IMR-90 (cell line): ENCODE measurements around the gene KLHL25.

Source experiments
- BHLHE40 ChIP-seq: fragments of 150-350 bp; IDR thresholded peaks from 2 replicates; pipeline ENCODE4 v1.6.1; 2016; ENCODE audit warnings: mild to moderate bottlenecking, low read depth, low read length
- CEBPB ChIP-seq: IDR thresholded peaks from 2 replicates; pipeline ENCODE4 v1.6.1; 2012; ENCODE audit warnings: low read depth, low read length, improper control_type of control experiment
- CHD1 ChIP-seq: IDR thresholded peaks from 2 replicates; pipeline ENCODE4 v1.6.1; 2012; ENCODE audit warnings: low read depth, low read length, improper control_type of control experiment
- NFE2L2 ChIP-seq: fragments of 150-350 bp; IDR thresholded peaks from 2 replicates; pipeline ENCODE4 v1.6.1; 2016; ENCODE audit warnings: low read depth, mild to moderate bottlenecking, low read length
- POLR2A ChIP-seq: IDR thresholded peaks from 2 replicates; pipeline ENCODE4 v1.6.1; 2012; ENCODE audit warnings: mild to moderate bottlenecking, low read depth, low read length
- RAD21 ChIP-seq: IDR thresholded peaks from 2 replicates; pipeline ENCODE4 v1.6.1; 2012; ENCODE audit warnings: low read length, improper control_type of control experiment
- RCOR1 ChIP-seq: IDR thresholded peaks from 2 replicates; pipeline ENCODE4 v1.6.1; 2012; ENCODE audit warnings: mild to moderate bottlenecking, low read length, improper control_type of control experiment; ENCODE audit not compliant: insufficient replicate concordance
- RFX5 ChIP-seq: IDR thresholded peaks from 2 replicates; pipeline ENCODE4 v1.8.0; 2012; ENCODE audit warnings: low read depth, mild to moderate bottlenecking, low read length, moderate library complexity
- TF ChIP-seq, protein P1 (sequence below): conservative IDR thresholded peaks from 2 replicates; pipeline ENCODE4 v1.5.1; 2012; ENCODE audit warnings: mild to moderate bottlenecking, low read depth, low read length, improper control_type of control experiment
- TF ChIP-seq, protein P2 (sequence below): fragments of 150-350 bp; IDR thresholded peaks from 2 replicates; pipeline ENCODE4 v1.6.1; 2017; ENCODE audit warnings: mild to moderate bottlenecking, antibody characterized with exemption, low read length, low read depth
- TF ChIP-seq, protein P3 (sequence below): fragments of 150-350 bp; IDR thresholded peaks from 2 replicates; pipeline ENCODE4 v1.6.1; 2016; ENCODE audit warnings: low read depth, mild to moderate bottlenecking, low read length, moderate library complexity, borderline replicate concordance

DNA sequence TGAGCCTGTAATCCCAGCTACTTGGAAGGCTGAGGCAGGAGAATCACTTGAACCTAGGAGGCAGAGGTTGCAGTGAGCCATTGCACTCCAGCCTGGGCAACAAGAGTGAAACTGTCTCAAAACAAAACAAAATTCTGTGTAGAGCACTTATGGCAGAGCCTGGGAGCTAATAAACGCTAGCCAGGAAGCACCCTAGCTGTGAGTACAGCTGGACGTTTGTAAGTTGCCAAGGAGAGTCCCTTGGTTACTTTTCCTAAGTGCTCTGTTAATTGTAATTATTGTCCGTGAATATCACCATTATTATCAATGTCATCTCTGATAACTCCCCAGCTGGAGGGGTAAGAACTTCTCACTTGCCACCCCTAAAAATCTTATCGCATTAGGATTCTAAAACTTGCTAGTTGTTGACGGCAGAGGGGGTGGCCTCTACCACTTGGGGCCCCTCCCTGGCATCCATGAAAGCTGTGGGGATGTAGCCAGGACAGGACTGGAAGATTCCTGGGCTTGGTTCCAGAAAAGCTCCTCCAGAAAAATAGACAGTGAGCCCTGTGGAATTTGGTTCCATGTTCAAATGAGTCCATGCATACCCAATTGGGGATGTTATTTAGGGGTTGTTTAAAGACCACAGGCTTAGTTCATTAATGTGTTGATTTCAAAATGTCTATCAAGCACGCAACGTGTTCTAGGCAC is 9.9 kb upstream of the KLHL25 start:
- TF ChIP-seq, protein P1, sequence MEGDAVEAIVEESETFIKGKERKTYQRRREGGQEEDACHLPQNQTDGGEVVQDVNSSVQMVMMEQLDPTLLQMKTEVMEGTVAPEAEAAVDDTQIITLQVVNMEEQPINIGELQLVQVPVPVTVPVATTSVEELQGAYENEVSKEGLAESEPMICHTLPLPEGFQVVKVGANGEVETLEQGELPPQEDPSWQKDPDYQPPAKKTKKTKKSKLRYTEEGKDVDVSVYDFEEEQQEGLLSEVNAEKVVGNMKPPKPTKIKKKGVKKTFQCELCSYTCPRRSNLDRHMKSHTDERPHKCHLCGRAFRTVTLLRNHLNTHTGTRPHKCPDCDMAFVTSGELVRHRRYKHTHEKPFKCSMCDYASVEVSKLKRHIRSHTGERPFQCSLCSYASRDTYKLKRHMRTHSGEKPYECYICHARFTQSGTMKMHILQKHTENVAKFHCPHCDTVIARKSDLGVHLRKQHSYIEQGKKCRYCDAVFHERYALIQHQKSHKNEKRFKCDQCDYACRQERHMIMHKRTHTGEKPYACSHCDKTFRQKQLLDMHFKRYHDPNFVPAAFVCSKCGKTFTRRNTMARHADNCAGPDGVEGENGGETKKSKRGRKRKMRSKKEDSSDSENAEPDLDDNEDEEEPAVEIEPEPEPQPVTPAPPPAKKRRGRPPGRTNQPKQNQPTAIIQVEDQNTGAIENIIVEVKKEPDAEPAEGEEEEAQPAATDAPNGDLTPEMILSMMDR, result no peak
- no peak for TF ChIP-seq BHLHE40
- TF ChIP-seq POLR2A, result no peak
- no peak for TF ChIP-seq RCOR1
- no peak for TF ChIP-seq NFE2L2
- TF ChIP-seq, protein P2, sequence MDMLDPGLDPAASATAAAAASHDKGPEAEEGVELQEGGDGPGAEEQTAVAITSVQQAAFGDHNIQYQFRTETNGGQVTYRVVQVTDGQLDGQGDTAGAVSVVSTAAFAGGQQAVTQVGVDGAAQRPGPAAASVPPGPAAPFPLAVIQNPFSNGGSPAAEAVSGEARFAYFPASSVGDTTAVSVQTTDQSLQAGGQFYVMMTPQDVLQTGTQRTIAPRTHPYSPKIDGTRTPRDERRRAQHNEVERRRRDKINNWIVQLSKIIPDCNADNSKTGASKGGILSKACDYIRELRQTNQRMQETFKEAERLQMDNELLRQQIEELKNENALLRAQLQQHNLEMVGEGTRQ, result no peak
- TF ChIP-seq RAD21, result no peak
- no peak for TF ChIP-seq CHD1
- no peak for TF ChIP-seq CEBPB
- TF ChIP-seq, protein P3, sequence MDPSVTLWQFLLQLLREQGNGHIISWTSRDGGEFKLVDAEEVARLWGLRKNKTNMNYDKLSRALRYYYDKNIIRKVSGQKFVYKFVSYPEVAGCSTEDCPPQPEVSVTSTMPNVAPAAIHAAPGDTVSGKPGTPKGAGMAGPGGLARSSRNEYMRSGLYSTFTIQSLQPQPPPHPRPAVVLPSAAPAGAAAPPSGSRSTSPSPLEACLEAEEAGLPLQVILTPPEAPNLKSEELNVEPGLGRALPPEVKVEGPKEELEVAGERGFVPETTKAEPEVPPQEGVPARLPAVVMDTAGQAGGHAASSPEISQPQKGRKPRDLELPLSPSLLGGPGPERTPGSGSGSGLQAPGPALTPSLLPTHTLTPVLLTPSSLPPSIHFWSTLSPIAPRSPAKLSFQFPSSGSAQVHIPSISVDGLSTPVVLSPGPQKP, result no peak
- TF ChIP-seq RFX5, result no peak
